ENCODE data around the gene CTNND1.
"Not testable (repeated sequence)": the region's sequence is repeated elsewhere in the genome, so short reads cannot be mapped to it uniquely, and the experiment has no call there.

Gene CTNND1

GRCh38 chr11:57792060-57792541 lies 30.5 kb downstream of the CTNND1 start:
- DNase-seq = peak; percentile 82 to 83

- DNase-seq = no peak
Observed at GRCh38 chr11:57792870-57793269, 31.3 kb downstream of the CTNND1 start.

GRCh38 chr11:57793351-57794115 lies 31.9 kb downstream of the CTNND1 start:
- DNase-seq = no peak

- no peak for DNase-seq
Observed at GRCh38 chr11:57798905-57799559, 37.4 kb downstream of the CTNND1 start.

DNA sequence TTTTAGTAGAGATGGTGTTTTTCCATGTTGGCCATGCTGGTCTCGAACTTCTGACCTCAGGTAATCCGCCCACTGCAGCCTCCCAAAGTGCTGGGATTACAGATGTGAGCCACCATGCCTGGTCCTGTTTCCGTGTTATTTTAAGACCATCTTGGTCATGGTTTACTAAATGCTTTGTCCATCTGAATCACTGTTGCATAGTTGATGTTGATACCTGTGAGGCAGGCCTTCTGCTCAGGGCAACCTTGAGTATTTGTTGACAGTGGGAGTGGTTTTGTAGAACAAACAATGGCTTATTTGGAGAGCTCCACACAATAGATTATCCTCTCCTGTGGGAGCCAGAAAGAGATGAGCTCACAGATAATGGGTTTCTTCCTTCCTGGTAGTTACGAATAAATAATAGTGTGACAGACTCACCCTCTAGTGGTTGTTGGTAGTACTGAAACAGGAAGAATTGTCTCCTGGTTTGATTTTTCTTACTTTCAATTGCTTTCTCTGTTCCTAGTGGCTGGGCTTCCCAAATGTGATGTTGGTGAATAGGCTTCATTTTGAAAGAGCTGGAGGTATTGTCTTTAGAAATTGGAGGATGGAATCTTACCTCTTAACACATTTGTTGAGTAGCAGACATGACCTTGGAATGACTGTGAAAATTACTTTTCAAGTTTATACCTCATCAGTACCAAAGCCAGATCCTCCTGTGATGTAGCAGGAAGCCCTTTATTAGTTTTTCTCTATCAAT lies 39.0 kb downstream of the CTNND1 start:
- no peak for DNase-seq

DNA sequence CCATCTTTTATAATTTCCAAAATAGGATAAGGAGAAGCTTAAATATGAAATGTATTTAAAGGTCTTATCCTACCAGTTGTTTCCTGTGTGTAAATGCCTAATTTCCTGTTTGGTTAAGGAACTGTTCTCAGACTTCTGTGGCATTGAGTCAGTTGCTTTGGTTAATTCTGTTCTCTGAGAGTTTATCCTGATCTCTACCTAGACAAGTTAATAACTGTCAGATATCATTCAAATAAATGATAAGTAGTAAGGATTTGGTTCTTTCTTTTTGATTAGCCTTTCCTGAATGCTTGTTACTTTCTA lies 39.5 kb downstream of the CTNND1 start:
- DNase-seq = no peak

GRCh38 chr11:57802411-57802810 lies 40.8 kb downstream of the CTNND1 start:
- no peak for DNase-seq

DNA sequence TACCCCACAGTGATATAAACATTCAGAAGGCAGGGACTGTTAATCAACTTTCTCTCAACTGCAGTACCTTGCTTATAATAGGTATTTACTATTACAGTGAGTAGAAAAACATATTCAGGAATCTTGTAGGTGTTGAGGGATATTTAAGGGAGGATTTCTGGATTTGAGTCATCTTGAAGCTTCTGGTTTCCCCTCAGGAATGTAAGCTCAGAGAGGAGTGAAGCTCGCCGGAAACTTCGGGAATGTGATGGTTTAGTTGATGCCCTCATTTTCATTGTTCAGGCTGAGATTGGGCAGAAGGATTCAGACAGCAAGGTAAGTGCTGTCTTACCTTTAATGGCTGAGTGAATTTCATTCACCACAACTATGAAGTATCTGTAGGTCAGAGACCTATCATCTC lies 42.9 kb downstream of the CTNND1 start:
- no peak for DNase-seq

GRCh38 chr11:57805780-57806179 lies 44.2 kb downstream of the CTNND1 start:
- DNase-seq = no peak

- DNase-seq = no peak
Observed at GRCh38 chr11:57812634-57813033, 51.0 kb downstream of the CTNND1 start.

- no peak for DNase-seq
Observed at GRCh38 chr11:57815476-57815875, 53.9 kb downstream of the CTNND1 start.

DNA sequence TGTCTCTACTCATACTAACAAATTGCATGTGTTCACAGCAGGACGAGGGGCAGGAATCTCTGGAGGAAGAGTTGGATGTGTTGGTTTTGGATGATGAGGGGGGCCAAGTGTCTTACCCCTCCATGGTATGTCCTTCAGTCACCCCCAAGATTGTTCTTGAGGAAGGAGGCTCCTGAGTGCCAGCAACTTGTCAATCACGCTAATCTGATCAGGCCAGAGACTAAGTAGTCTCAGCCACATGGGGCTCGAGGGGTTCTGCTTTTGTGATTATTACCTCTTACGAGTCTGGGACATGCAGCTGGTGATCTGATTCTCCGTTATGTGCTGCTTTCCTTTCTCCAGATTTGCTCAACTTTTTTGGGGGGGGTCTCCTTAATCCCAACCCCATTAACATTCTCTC lies 54.3 kb downstream of the CTNND1 start:
- DNase-seq = no peak

GRCh38 chr11:57818812-57819211 lies 57.2 kb downstream of the CTNND1 start:
- no peak for DNase-seq

GRCh38 chr11:57819252-57819979 lies 57.8 kb downstream of the CTNND1 start:
- DNase-seq = no peak

DNA sequence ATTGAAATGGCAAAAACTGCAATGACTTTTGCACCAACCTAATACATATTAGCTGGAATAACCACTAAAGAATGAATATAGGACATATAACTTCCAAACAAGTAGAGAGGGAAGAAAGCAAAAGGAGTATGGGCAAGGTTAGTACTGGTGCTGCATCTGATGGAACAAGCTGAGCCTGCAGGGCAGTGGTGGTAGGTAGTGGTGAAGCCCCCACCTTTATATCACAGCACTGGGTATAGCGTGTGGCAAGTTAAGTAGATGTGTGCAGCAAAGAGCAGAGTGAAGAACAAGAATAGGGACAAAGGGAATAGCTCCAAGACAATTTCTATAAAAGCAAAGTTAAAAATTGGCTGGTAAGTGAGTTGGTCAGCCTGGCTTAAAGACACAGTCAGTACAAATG lies 62.3 kb downstream of the CTNND1 start:
- no peak for DNase-seq

- DNase-seq = no peak
Observed at GRCh38 chr11:57834852-57835251, 73.2 kb downstream of the CTNND1 start.

DNA sequence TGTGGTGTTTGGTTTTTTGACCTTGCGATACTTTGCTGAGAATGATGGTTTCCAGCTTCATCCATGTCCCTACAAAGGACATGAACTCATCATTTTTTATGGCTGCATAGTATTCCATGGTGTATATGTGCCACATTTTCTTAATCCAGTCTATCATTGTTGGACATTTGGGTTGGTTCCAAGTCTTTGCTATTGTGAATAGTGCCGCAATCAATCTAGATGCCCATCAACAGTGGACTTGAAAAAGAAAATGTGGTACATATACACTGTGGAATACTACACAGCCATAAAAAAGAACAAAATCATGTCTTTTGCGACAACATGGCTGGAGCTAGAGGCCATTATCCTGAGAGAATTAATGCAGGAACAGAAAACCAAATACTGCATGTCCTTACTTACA lies 77.0 kb downstream of the CTNND1 start:
- not testable (repeated sequence) for DNase-seq

DNA sequence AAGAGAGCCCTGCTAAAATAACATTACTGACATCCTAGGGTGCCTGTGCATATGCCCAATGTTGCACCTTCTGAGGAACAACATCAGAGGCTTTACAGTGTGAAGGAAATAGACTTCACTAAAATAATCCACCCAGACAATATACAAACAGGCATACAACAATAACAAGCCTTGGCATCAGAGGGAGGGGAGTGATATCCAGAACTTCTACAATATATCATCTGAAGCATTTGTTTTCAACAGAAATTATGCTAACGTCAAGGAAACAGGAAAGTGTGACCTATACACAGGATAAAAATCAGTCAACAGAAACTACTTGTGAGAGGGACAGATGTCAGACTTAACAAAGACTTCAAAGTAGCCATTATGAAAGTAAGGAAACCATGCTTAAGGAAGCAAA lies 81.3 kb downstream of the CTNND1 start:
- no peak for DNase-seq

DNA sequence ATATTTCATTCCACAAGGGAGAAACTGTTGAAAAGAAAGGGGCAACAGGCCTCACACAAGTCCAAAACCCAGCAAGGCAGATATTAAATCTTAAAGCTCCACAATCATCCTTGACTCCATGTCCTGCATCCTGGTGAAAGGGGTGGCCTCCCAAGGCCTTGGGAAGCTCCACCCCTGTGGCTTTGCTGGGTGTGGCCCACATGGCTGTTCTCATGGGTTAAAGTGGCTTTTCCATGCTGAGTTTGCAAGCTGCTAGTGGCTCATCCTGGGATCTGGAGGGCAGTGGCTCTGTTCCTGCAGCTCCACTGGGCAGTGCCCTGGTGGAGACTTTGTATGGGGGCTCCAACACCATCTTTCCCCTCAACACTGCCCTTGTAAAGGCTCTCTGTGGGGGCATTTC lies 106.4 kb downstream of the CTNND1 start:
- no peak for DNase-seq

DNA sequence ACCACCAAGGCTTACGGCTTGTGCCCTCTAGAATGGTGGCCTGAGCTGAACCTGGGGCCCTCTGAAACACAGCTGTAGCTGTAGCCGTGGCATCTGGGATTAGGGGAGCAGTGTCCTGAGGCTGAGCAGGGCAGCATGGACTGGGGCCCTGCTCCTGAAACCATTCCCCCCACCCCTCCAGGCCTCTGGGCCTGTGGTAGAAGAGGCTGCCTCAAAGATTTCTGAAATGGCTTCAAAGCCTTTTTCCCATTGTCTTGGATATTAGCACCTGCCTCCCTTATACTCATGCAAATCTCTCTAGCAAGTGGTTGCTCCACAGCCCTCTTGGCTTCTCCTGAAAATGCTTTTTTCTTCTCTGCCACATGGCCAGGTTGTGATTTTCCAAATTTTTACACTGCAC lies 106.9 kb downstream of the CTNND1 start:
- no peak for DNase-seq

All from activated CD4-positive, alpha-beta T cell treated with anti-CD3 and anti-CD28 coated beads, Interleukin-2, amount 50 U/mL, for 4 hours (primary cell).